ENCODE measurements around the gene NEK9.

Gene NEK9

GRCh38 chr14:75144944-75145343 is 18.1 kb upstream of the NEK9 start:
- no peak for TF ChIP-seq CTCF (conservative IDR thresholded peaks at IDR 0.05; ENCODE audit: low read length)
- H3K4me3 ChIP-seq (ENCODE audit: low read length) = no peak overlapping the region

GRCh38 chr14:75143761-75144527 is 17.1 kb upstream of the NEK9 start:
- DNase-seq (ENCODE audit: low read depth) = no peak
- TF ChIP-seq CTCF (conservative IDR thresholded peaks at IDR 0.05; ENCODE audit: low read length) = no peak
- H3K4me3 ChIP-seq (ENCODE audit: low read length) = no peak overlapping the region

More at GRCh38 chr14:75144944-75145343, 18.1 kb upstream of the NEK9 start:
- no peak for DNase-seq (ENCODE audit: low read depth)

- H3K4me3 ChIP-seq (ENCODE audit: low read length) = no peak overlapping the region
Observed at GRCh38 chr14:75142494-75142893, 15.6 kb upstream of the NEK9 start.

GRCh38 chr14:75141967-75142366 is 15.1 kb upstream of the NEK9 start:
- TF ChIP-seq CTCF (conservative IDR thresholded peaks at IDR 0.05; ENCODE audit: low read length) = peak; percentile 57
- peak; percentile 53 for DNase-seq (ENCODE audit: low read depth)
- H3K4me3 ChIP-seq (ENCODE audit: low read length) = no peak overlapping the region

More at GRCh38 chr14:75142494-75142893, 15.6 kb upstream of the NEK9 start:
- no peak for DNase-seq (ENCODE audit: low read depth)
- no peak for TF ChIP-seq CTCF (conservative IDR thresholded peaks at IDR 0.05; ENCODE audit: low read length)

GRCh38 chr14:75141062-75141461 is 14.2 kb upstream of the NEK9 start:
- TF ChIP-seq CTCF (conservative IDR thresholded peaks at IDR 0.05; ENCODE audit: low read length) = no peak
- H3K4me3 ChIP-seq (ENCODE audit: low read length) = no peak overlapping the region
- DNase-seq (ENCODE audit: low read depth) = no peak

GRCh38 chr14:75140620-75141019 is 13.8 kb upstream of the NEK9 start:
- H3K4me3 ChIP-seq (ENCODE audit: low read length) = no peak overlapping the region
- TF ChIP-seq CTCF (conservative IDR thresholded peaks at IDR 0.05; ENCODE audit: low read length) = no peak
- DNase-seq (ENCODE audit: low read depth) = no peak

DNA sequence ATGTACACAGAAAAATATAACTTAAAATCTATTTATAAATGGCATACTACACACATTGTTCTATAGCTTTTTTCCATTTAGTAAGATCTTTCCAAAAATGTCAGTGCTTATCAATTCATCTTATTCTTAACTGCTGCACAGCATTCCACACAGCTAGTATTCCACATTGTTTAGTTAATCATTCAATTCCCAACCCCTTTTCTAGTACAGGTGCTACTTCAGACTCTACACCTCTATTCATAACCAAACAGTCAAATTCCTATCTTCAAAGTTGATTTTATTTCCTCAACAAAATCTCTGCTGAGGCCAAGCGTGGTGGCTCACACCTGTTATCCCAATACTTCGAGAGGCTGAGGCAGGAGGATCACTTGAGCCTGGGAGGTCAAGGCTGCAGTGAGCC is 12.3 kb upstream of the NEK9 start:
- DNase-seq (ENCODE audit: low read depth) = no peak
- H3K4me3 ChIP-seq (ENCODE audit: low read length) = no peak overlapping the region
- no peak for TF ChIP-seq CTCF (conservative IDR thresholded peaks at IDR 0.05; ENCODE audit: low read length)

Data from AG10803 (cell line).